Stimulated activated CD4-positive, alpha-beta T cell treated with anti-CD3 and anti-CD28 coated beads, TNF-alpha, amount 100 ng/mL, for 48 hours (primary cell): ENCODE results near the gene DOK6.
A peak's percentile ranks its signal among the peaks of the same experiment; 100 is the strongest.

Experiments
- DNase-seq, 3 donors: peaks; one replicate each; pipeline ENCODE4 v3.0.0-alpha.2; 2020; ENCODE audit warnings: low read depth in 3 of 3

Gene DOK6

DNA sequence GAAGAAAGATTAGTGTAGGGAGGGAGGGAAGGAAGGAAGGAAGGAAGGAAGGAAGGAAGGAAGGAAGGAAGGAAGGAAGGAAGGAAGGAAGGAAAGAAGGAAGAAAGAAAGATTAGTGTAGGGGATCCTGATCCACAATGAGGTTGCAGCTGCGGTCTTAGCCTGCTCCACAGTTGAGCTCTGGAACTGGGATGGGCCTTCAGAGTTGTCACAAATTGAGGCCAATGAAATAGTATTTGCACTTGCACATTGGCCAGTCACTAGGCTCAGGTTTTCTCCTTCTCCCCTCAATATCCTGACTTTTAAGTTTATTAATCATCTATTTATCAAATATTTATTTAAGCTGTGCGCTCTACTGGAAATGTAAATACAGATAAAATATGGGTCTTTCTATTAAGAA lies 34.3 kb downstream of the DOK6 start:
- no peak for DNase-seq

DNA sequence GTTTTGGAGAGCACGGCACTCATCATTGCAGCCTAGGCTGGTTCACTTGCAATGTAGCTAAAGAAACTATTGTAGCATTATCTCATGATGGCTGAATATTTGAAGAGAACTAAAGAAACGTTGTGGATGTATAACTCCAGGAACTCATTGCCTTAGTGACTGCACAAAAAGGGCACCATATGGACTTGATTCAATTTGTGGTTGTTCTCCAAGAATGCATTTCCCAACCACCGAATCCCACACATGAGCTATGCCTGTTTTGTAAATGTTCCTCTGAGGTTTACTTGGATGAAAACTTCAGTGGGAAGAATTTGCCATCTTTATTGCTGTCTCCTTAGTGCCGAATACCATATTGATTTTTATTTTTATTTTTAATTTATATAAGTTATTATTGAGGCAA lies 43.5 kb downstream of the DOK6 start:
- DNase-seq, result no peak

DNA sequence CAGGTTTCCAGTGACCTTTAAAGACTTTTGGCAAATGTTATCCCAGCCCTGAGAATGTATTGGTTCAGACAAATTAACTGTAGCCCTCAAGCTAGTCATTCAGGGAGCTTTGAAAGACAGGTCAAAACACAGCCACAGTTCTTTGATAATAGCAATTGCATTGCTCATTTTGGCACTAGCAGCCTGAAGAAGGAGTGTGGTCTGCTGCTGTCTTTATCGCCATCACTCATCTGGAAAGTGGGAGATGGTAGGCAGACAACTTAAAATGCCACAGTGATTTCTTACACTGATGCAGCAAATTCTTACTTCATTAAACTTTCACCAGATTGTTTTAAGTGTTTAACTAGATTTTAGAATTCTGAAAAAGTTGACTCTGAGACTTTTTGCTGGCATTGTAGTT lies 47.2 kb downstream of the DOK6 start:
- DNase-seq, result no peak

DNA sequence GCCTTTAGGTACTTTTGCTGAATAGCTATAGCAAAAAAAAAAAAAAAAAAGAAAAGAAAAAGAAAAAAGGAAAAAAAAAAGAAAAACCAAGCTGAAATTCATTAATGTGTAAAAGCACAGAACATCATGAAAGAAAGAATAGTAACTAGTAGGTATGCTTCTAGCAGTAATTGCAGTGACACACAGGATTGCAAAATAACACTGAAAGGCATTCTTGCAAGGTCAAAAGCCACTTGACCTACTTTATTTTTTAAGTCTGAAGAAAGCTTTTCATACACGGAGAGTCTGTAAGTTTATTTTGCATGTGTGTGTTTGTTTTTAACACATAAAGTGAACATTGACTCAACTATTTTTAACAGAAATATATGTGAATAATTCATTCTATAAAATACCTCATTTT lies 54.4 kb downstream of the DOK6 start:
- DNase-seq, result no peak

DNA sequence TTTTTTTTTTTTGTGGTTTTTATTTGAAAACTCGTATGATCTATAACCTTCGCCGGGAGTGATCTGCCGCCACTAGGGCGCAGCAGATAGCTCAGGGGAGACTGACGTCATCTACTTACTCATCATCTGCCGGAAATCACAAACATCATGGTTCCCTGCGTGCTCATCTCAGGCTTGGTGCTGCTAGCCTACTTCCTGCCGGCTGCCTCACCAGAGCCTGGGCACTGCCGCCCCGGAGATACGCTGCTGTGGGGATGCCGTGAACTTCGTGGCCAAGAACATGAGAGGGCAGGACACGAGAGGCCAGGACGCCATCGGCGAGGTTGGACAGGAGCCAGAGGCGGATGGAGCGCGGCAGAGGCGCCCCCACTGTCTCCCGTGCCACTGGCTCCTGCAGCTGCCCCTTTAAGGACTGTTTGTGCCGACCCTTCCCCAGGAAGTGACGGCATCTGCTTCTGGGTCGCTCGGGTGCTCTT lies 68.8 kb downstream of the DOK6 start:
- DNase-seq, result peak; percentile 19 to 36 (median 20)

DNA sequence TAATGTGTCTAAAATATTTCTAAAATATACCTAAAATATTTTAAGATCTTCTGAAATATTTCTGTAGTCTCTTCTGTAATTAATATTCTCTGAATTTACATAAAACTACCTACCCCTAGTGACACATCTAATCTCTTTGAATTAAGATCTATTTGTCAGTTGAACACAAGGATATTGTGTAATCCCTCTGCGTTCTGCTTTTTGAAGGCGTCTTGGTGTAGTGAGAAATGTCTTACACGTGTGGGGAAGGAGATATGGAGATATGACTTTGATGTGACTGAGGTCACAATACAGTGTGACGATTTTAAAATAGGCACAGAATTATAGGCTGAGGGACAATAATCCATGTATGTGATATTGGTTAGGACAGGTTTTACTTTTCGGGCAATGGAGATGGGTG lies 79.8 kb downstream of the DOK6 start:
- DNase-seq, result no peak

DNA sequence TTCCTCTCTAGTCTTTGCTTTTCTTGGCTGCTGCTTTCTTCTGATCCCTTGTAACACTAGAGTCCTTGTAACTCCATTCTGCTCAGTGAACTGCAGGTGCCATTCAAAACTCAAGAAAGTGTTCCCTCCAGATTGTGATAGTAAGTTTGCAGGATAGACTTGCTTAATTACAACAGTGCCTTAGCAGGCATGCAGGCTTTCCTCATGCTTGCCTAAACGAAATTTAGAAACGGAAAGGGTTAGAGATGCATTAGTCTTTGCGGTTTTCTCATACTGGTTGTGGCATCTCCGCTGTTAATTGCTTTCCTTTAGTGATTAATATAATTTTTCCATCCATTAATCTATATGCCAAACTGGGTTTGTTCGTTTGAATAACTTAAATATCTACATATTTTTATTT lies 82.9 kb downstream of the DOK6 start:
- no peak for DNase-seq

DNA sequence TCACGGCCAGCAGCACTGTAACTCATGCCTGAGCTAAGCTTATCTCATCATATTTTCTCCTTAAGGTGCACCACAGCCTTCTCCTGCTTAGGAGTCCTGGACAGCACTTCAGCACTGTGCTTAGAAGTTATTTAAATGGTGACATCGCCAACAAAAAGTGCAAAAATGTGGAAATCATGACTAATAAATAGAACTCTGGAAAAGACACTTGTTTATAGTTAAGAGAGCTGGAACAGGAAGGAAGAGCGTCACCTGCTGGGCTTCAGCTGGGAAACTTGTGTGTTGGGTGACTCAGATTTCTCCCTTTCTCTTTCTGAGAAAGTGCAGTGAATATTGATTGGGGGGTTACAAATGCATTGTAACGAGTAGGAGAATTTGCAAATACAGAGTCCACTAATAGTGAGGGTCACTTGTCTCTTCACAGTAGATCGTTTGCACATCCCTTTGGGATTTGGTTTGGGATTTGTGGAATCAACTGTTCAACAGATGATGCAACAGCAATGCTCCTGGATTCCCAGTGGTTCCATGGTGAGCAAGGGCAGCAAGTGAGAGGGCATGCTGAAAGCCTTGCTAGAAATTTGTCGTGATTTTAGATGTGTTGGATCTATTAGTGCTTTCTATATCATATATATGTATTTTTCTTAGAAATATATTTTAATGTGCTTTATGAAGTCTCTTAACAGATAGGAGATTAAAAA lies 84.2 kb downstream of the DOK6 start:
- DNase-seq, result no peak

DNA sequence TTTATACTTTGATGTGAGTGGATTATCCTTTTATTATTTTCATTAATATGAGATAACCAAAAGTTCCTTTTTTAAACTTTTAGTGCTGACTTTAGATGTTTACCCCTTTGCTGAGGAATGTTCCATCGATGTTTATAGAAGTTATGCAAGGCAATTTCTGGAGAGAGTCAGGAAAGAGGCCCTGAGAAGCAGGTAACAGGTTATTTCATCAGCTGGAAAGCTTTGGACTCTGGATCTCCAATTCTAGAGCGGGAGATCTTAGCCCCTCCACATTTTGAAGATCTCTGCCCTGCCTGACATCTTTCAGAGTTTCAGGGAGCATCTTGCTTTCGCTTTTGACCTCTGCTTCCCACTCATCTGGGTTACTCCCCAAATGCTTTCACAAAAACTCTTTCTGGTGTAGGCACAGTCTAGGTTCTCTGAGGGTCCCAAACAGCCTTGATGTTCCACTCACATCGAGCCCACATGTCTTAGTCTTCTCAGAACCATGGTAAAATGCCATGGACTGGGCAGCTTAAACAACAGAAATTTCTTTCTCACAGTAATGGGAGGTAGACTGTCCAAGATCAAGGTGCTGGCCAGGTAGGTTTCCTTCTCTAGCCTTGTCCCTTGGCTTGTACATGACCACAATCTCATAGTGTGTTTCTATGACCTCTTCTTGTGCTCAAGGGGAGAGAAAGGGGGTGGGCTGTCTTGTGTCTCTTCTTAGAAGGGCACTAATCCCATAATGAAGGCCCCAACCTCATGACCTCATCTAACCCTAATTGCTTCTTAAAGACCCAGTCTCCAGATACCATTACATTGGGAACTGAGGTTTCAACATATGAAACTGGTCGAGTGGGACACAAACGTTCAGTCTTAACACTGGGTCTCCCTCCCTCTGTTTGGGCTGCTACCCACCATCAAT lies 87.1 kb downstream of the DOK6 start:
- DNase-seq, result no peak

DNA sequence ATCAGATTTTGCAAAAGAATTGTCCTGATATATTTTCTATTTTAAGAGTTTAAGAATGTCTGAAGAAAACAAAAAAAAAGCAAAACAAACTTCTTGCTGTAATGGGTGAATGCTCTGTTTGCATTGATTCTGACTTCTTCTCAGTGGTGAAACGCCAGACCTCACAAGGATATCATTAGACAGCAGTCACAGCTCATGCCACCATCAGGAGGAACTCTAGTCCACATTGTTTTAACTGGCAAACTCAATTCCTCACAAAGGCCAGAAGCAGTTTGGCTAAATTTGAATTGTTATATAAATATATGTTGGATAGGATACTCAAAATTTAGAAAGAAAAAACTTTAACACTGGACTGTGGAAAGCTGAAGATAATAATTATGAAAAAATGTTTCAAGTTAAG lies 89.4 kb downstream of the DOK6 start:
- no peak for DNase-seq

DNA sequence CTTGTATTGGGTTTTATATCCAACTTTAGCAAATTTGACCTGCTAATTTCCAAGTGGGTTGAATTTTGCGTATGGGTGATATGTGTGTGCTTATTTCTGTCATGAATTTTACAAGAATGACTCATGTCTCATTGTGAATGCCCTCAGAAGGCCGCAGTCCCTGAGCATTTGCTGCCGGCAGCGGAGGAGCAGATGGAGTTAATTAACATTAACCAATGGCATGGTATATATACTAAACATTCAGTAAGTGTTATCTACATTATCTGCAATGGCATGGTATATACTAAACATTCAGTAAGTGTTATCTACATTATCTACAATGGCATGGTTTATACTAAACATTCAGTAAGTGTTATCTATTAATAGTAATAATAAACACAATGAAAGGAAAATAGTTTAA lies 90.1 kb downstream of the DOK6 start:
- no peak for DNase-seq

DNA sequence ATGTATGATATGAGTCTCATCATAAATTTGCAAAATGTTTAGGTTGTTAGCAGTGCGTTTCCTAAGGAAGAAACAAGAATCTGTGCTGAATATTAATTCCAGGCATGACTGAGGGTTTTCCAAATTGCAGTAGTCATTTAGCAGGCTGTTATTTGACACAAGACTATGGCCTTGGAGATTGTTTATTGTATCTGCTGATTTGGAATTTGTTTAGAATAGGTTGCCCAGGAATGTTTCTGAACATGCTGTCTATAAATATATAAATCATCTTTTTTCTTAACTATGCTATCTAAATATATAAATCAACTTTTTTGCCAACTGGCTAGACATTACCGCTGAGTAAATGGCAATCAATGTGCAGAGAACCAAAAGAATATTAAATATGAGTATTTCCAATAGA lies 90.9 kb downstream of the DOK6 start:
- DNase-seq, result no peak

DNA sequence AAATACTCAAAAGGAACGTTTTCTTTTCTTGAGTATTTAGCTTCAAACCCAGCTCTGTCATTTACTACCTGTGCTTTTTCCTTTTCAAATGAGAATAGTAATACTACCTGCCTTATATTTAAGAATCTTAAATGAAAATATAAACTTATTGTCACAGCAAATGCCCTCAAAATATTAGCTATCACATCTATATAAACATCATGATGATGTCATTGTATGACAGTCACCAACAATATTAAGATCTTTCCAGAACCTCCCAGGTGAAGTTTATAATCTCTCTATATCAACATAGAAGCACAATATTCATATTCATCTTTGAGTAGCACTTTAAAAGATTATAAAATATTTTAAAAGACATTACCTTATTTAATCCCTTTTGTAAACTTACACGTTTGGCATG lies 92.2 kb downstream of the DOK6 start:
- DNase-seq, result no peak

DNA sequence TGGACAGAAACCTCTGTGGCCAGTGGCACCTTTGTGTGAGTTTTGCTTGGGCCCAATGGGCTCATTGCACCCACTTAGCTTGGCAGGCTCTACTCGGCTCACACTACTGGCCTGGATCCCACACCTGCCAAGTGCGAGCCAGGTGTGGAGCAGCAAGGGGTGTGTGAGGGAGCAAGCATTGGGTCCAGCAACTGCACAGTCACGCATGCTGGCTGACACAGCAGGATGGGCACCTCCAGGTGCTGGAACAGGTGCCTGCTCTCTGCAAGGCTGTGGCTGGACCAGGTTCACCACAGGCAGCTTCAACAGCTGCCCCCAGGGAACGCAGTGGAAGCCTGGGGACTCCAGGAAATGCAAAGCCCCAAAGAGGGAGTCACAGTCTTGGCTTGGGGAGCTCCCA lies 94.2 kb downstream of the DOK6 start:
- no peak for DNase-seq

DNA sequence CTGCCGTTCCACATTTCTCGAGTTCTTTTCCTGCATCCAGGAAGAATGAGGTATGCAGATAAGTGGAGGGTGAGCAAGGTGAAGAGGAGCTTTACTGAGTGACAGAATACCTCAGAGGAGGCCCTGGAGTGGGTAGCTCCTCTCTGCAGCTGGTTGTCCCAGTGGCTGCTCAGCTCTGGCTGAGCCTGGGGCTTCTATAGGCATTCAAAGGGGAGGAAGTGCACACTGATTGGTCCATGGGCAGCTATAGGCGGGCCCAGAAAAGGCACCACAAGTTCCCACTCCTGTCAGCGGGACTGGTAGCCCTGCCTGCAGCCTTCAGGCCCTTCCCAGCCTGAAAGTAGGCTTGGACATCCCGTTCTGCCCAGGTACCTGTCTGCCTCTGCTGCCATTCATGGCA lies 94.7 kb downstream of the DOK6 start:
- DNase-seq, result no peak

DNA sequence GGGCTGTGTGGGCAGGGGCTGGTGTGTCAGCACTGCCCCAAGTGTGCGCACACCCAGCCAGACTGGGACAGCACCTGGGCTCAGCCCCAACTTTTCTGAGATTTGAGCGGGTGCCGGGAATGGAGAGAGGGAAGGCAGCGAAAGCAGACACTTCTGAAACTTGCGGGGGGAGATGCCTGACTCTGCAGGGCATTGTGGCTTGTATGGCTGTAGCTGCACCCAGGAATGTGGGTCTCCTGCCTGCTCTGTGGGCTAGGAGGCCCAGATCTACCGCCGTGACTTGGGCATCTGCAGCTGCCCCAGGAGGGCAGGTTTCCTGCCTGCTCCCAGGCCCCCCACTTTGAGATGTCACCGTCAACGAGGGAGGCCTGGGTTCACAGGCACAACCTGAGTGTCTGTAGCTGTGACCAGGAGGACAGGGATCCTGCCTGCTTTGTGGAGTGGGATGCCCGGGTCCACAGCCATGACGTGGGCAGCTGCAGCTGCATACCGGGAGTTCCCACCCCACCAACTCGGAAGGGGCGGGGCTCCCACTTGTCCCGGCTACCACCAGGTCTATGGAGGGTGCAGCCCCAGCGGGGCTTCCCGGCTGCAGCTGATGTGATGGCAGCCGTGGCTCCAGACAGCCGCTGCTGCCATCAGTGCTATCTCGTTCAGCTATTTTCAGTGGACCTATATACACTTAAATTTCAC lies 95.3 kb downstream of the DOK6 start:
- no peak for DNase-seq

DNA sequence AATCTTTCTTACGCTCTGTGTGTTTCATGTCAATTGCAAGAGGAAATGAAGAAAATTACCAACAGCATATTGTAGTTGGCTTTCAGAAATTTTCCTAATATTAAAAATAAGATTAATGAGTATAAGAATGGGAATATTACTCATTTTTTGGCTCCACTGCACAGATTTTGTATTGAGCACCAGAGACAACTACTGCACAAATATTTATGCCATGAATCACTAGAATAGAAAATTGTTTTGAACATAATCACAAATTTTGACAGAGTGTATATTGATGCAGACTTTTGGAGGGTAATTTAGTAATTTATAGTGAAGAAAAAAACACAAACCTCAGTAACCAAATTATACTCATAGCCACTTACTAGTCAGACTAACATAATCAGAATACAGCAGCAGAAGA lies 118.3 kb downstream of the DOK6 start:
- no peak for DNase-seq

DNA sequence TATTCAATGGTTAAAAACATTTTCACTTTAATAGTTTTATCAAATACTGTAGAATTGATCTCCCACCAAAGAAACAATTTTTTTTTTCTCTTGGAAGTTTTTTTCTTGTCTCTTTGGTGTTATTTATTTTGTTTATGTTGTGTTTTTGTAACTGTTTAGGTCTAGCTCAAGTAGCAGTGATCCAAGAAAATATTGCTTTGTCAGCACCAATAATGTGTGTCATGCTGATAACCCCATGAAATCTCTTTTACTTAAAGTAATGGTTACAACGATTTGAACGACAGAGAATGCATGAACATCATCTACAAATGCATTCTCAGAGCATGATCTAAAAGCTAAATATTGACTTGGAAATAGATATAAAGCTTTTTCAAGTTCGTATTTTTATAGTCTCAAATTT lies 122.9 kb downstream of the DOK6 start:
- no peak for DNase-seq

DNA sequence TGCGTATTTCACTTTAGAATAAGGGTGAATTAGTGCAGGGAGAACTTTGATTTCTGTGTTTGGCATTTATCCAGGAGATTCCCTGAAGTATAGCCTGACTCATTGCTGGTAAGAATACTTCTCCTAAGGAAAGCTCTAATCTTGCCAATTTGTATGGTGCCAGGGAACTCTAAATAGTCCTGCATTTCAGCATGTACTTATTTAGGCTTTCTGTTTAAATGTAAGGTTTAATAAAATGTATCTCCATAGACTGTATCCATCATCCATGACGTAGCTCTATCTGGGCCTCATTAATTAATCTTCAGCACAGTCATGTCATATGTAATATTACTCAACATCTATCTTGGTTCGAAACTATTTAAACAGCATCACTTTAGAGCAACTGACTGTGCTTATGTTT lies 127.7 kb downstream of the DOK6 start:
- no peak for DNase-seq

DNA sequence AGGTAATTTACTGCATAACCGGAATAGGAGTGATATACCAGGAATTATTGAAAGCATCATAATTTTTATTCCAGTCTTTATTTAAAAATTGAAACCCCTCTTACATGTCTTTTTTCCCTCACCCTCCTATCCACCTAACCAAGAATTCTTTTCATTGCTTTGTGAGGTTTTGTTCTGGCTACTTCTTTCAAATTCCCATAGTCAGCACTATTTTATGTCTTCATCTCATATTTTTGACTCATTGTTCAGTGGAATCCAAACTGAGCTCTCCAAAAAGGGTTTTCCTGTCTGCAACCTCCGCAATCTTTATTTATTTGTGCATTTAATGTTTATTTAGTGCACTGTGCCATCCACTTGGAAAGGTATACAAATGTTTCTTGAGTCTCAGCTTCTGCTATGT lies 128.5 kb downstream of the DOK6 start:
- no peak for DNase-seq

DNA sequence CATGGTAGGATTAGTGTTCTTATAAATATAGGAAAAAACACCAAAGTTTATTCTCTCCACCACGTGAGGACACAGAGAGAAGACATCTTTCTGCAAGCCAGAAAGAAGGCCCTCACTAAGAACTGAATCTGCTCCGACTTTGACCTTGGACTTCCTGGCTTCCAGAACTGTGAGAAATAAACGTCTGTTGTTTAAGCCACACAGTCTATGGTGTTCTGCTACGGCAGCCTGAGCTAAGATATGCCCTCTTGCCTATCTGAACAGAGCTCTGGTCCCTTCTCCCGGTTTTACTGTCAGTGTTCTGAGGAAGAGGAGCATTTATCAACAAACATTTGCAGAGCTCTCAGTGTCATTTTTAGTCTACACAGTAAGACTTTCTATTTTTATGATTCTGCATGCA lies 131.3 kb downstream of the DOK6 start:
- DNase-seq, result no peak

DNA sequence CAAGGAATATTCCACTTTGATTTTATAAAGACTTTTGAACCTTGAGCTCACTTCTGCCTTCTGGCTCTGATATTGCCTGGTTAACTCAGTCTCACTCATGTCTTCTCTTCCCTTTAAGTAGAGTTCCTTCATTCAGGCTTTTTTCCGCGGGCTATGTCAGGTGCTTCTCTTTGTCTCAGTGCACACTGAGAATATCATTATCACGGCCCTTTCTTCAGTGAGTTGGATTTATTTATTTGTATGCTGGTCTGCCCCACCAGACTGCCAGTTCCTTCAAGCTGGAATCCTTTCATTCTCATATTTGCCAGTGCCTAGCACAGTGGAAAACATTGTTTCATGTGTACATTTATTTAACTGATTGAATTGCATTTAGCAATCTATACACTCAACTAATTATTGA lies 136.5 kb downstream of the DOK6 start:
- no peak for DNase-seq

DNA sequence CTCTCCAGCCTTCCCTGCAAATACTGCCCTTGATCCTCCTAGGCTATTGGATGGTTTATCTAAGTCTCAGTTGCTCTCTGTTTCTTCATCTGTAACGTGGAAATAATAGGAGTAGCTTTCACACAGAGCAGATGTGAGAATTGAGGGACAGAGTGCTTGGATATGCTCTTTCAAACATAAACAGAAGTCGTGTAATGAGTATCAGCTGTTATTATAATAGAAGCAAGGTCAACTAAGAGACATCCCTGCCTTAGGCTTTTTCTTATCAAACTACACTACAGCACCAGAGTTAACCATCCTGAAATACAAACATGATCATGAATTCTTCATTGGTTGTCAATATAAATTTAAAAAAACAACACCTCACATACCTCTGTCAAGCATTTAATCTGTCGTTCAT lies 138.2 kb downstream of the DOK6 start:
- no peak for DNase-seq
